GM19023 (cell line): ENCODE results near the gene NAPEPLD.
"Not testable (repeated sequence)": the region's sequence is repeated elsewhere in the genome, so short reads cannot be mapped to it uniquely, and the experiment has no call there.

ENCODE experiments used
- ATAC-seq: cut with Tn5 transposase; IDR thresholded peaks from one replicate; pipeline ENCODE4 v1.9.1; 2021; ENCODE audit warnings: mild to moderate bottlenecking, moderate library complexity; ENCODE audit not compliant: unreplicated experiment

The NAPEPLD gene

DNA sequence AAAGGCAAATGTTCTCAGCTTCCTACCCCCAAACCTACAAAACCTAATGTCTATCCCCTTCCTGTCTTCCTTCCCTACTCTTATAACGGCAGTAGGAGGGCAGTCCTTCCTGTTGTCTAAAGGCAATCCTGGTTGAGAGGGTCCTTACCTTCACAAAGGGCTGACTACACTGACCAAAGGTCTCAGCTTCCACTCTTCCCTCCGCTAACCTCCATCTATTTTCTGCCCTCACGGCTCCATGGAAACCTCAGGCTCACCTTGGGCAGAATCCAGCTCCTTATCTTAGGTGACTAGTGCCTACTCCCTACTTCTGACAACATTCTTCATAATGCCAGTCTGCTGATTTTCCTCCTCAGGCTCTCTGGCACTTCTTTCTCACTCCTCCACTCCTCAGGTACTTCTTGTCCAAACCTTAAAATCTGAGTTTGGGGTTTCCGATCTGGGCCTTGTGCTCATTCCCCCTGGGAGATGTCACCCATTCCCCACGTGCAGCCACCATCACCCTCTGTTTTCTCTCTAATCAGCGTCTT, 74.8 kb downstream of the NAPEPLD start:
- ATAC-seq = no peak

DNA sequence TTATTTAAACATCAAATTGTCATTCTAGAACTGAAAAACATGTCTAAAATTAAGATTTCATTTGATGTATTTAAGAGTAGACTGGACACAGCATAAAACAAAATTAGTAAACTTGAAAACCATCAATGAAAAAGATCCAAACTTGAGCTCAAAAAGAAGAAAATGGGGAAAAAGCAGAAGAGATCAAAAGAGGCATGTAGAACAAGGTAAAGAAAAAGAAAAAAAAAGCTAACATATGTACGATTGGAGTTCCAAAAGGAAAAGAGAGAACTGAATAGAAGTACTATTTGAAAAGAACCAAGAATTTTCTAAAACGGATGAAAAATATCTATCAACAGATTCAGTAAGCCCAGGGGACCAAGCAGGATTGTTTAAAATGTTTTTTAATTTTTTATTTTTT, 77.9 kb downstream of the NAPEPLD start:
- no peak for ATAC-seq

DNA sequence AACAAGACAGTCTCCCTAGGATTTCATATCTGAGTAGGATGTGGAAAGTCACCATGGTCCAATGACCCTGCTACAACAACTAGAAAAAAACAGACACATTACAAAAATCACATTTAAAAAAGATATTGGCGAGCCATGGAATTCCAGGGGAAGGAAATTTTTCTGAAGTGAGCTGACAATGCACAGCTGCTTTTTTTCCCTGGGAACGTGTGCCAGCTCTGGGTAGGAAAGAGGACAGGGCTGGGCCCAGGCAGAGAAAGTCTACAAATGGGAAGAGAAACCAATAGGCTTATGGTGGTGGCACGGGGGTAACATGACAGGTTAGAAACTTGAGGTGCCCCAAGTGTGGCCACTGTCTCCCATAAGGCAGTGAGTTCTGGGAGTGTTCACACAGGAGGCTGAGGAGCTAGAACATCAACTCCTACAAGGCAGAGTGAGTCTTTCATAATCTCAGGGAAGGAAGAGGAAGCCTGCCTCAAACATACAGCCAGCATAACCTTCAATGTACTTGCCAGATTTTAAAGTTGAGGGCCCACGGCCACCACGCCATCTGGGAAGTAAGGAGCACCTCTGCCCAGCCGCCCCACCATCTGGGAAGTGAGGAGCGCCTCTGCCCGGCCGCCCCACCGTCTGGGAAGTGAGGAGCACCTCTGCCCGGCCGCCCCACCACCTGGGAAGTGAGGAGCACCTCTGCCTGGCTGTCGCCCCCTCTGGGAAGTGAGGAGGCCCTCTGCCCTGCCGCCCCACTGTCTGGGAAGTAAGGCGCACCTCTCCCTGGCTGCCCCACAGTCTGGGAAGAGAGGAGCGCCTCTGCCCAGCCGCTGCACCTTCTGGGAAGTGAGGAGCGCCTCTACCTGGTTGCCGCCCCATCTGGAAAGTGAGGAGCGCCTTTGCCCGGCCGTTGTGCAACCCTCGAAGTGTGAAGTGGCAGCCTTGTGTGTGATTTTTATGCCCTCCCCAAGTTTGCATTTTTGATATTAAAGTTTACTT, 80.2 kb downstream of the NAPEPLD start:
- no peak for ATAC-seq

DNA sequence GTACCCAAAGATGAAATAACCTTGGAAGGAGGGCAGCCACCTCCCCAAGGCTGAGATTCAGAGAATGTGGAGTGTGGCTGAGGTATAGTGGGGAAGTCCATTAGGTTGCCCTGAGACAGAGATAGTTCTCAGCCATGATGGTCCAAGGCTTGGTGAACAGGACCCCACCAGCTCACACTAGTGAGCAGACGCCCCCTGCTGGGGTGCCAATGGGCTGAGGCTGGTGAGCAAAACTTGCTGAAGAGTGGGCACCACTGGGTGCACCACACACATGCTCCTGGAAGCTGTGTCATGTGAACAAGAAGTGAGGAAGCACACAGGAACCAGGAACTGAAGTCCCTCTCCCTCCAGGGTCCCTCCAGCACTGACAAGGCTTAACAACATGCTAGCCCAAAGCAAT, 83.2 kb downstream of the NAPEPLD start:
- ATAC-seq = no peak

DNA sequence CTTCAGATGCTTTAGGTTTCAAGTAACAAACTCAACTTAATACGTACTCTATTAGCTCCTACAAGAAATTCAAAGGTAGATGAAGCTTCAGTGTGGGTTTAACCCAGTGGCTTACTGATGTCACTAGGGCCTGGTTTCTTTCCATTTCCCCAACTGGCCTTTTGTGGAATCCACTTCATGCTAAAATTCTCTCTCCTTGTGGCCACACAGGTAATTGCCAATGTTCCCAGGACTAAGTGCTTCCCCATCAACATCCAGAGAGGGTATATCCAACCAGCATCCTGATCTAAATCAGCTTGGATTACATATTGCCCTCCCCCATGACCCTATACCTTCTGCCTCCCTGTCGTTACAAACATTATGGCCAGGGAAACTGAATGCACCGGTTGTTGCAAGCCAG, 85.0 kb downstream of the NAPEPLD start:
- ATAC-seq = no peak

DNA sequence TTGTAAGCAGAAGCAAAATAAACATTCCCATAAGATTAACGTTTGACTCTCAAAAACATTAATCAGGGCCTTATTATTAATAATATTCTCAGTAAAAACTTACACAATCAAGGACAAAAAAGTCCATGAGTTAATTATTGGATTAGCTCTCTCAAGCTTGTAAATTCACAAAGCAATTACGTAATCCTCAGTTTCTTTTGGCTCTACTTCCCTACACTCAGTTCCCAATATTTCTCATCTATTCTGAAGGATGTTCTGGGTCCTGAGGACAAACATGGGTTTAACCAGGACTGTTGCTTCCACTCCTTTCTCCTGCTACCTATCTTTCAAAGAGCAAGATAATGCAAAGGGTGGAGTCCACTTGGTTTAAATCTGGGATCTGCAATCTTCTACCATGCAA, 89.4 kb downstream of the NAPEPLD start:
- ATAC-seq = no peak

DNA sequence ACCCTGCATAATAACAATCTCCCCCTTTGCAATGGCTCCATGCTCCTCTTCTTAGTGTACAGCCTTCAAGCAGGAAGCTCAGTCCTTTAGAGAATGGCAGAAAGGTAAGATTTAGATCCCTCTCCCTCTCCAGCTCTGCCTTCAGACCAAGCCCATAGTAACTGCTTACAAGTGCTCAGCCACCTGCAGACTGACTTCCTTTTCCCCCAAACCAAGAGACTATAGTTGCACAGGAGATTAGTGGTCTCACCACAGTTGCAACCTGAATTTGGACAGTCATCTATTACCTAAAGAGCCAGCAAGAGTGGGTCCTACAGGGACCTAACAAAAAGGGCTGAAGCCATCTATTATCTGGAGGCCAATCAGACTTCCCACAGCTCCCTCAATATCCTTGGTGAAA, 90.8 kb downstream of the NAPEPLD start:
- no peak for ATAC-seq

DNA sequence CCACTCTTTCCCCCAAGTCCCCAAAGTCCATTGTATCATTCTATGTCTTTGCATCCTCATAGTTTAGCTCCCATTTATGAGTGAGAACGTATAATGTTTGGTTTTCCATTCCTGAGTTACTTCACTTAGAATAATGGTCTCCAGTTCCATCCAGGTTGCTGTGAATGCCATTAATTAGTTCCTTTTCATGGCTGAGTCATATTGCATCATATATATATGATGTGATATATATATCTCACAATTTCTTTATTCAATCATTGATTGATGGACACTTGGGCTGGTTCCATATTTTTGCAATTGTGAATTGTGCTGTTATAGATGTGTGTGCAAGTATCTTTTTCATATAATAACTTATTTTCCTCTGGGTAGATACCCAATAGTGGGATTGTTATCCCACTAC, 92.9 kb downstream of the NAPEPLD start:
- not testable (repeated sequence) for ATAC-seq

DNA sequence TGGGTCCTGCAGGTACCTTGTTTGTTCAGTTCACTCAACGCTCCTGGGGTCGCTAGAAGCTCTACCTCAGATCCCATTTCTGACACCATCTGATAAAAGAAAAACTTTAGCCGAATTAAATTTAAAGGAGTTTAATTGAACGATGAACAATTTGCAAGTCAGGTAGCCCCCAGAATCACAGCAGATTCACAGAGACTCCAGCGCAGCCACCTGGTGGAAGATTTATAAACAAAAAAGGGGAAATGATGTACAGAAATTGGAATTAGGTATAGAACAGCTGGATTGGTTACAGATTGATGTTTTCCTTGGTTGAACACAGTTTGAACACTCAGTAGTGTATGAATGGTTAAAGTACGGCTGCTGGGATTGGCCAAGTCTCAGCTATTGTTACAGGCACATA, 97.4 kb downstream of the NAPEPLD start:
- no peak for ATAC-seq
